HG03432 (cell line): ENCODE results near the gene HBG2.
A peak's percentile ranks its signal among the peaks of the same experiment; 100 is the strongest.
"Not testable (repeated sequence)": the region's sequence is repeated elsewhere in the genome, so short reads cannot be mapped to it uniquely, and the experiment has no call there.

Experiments
- ATAC-seq: cut with Tn5 transposase; IDR thresholded peaks from one replicate; pipeline ENCODE4 v1.9.1; 2021; ENCODE audit warnings: mild to moderate bottlenecking, moderate library complexity; ENCODE audit not compliant: unreplicated experiment

The HBG2 gene

GRCh38 chr11:5282628-5283027, 28.0 kb upstream of the HBG2 start:
- ATAC-seq: no peak

- ATAC-seq: no peak
These were observed 27.0 kb upstream of the HBG2 start for GRCh38 chr11:5281596-5281995.

GRCh38 chr11:5280582-5281102, 26.1 kb upstream of the HBG2 start:
- peak; percentile 95 for ATAC-seq

- ATAC-seq: no peak
These were observed 25.0 kb upstream of the HBG2 start for GRCh38 chr11:5279471-5280090.

- peak; percentile 41 for ATAC-seq
These were observed 23.3 kb upstream of the HBG2 start for GRCh38 chr11:5277807-5278382.

- ATAC-seq: no peak
These were observed 22.1 kb upstream of the HBG2 start for GRCh38 chr11:5276697-5277096.

GRCh38 chr11:5275369-5276110, 21.0 kb upstream of the HBG2 start:
- ATAC-seq: no peak

GRCh38 chr11:5274395-5274794, 19.8 kb upstream of the HBG2 start:
- no peak for ATAC-seq

- ATAC-seq: no peak
These were observed 17.9 kb upstream of the HBG2 start for GRCh38 chr11:5272395-5273017.

- no peak for ATAC-seq
These were observed 15.2 kb upstream of the HBG2 start, which contains the start of gene HBE1 for GRCh38 chr11:5269715-5270147. HBE1 (minus strand) TSS chr11:5269945; CDS start chr11:5269890, 55 bp downstream.

- no peak for ATAC-seq
These were observed 12.5 kb upstream of the HBG2 start for GRCh38 chr11:5267033-5267563.

GRCh38 chr11:5266609-5267008, 12.0 kb upstream of the HBG2 start:
- ATAC-seq: no peak

GRCh38 chr11:5265832-5266231, 11.3 kb upstream of the HBG2 start:
- no peak for ATAC-seq

- no peak for ATAC-seq
These were observed 4.1 kb upstream of the HBG2 start for GRCh38 chr11:5258543-5259262.

GRCh38 chr11:5257296-5257695, 2.7 kb upstream of the HBG2 start:
- no peak for ATAC-seq

- ATAC-seq: not testable (repeated sequence)
These were observed 558 bp downstream of the HBG2 start for GRCh38 chr11:5254023-5254422.

GRCh38 chr11:5253440-5253839, 1.1 kb downstream of the HBG2 start:
- not testable (repeated sequence) for ATAC-seq

GRCh38 chr11:5252919-5253265, 1.7 kb downstream of the HBG2 start:
- ATAC-seq: no peak

GRCh38 chr11:5252192-5252918, 2.2 kb downstream of the HBG2 start:
- no peak for ATAC-seq

- no peak for ATAC-seq
These were observed 2.8 kb downstream of the HBG2 start for GRCh38 chr11:5251746-5252145.
